Hypothalamus (tissue), 51 donors: Measurements from ENCODE around the gene POGK.
A peak's percentile ranks its signal among the peaks of the same experiment; 100 is the strongest.
"Not testable (repeated sequence)": the region's sequence is repeated elsewhere in the genome, so short reads cannot be mapped to it uniquely, and the experiment has no call there.

ENCODE experiments used
- DNase-seq, 51 donors: peaks; one replicate each; lab custom pipeline; 2025; lab: John Stamatoyannopoulos, UW

Gene POGK, protein sequence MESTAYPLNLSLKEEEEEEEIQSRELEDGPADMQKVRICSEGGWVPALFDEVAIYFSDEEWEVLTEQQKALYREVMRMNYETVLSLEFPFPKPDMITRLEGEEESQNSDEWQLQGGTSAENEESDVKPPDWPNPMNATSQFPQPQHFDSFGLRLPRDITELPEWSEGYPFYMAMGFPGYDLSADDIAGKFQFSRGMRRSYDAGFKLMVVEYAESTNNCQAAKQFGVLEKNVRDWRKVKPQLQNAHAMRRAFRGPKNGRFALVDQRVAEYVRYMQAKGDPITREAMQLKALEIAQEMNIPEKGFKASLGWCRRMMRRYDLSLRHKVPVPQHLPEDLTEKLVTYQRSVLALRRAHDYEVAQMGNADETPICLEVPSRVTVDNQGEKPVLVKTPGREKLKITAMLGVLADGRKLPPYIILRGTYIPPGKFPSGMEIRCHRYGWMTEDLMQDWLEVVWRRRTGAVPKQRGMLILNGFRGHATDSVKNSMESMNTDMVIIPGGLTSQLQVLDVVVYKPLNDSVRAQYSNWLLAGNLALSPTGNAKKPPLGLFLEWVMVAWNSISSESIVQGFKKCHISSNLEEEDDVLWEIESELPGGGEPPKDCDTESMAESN

GRCh38 chr1:166838766-166839599, at the start of gene POGK:
Gene POGK, plus strand, starts transcription at chr1:166839475. Its CDS starts 1,482 bp downstream, at chr1:166840957.
- DNase-seq, result peak; percentile 39 to 95 (median 89)

GRCh38 chr1:166796620-166797236, 42.5 kb upstream of the POGK start:
- no peak for DNase-seq

DNA sequence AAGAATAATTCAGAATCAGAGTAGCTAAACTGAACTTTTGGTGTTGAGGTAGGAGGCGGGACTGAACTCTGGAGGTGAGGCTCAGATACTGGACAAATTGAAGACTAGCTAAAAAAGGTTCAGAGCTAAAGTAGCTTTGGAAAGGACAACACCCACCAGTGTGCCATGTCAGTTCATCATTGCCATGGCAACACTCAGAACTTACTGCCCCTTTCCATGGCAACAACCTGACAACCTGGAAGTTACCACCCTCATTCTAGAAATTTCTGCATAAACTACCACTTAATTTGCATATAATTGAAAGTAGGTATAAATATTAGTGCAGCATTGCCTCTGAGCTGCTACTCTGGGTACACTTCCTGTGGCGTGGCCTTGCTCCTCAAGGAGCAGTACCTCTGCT, 30.3 kb upstream of the POGK start:
- DNase-seq, result no peak

DNA sequence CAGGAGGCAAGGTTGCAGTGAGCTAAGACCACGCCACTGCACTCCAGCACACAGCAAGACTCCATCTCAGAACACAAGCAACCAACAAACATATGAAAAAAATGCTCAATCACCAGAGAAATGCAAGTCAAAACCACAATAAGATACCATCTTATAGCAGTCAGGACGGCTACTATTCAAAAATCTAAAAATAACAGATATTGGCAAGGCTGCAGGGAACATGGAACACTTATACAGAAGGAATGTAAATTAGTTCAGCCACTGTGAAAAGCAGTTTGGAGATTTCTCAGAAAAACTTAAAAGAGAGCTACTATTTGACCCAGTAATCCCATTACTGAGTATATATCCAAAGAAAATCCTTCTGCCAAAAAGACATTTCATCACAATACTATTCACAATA, 27.6 kb upstream of the POGK start:
- no peak for DNase-seq

DNA sequence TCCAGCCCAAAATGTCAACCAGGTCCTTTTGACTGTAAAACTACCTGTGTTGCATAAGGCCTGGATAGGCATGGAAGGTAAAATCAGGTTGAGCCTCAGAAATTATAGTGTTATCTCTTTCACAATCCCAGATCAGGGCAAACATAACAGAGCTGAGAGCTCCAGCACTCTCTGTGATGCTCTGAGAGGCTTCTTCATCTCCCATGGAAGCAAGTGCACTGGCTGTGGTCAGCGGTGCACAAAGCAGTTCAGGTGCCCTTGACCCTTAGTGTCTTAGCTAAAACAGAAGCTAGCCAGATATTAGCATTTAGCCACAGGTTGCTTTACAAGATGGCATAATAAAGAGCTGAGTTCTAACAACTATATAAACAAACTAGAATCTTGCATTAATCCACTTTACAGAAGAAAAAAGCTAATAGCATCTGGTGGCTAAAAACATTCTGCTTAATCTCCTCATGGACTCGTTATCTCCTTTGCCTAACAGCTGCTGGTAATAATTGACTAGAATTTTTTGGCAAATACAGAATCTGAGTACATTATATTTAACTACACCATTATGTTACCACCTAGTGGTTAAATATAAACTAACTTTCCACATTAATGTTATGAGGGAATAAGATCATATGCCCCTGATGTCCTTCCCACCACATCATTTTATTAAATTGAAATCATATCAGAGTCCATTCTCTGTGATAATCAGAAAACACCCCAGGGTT, 25.6 kb upstream of the POGK start:
- DNase-seq, result no peak

DNA sequence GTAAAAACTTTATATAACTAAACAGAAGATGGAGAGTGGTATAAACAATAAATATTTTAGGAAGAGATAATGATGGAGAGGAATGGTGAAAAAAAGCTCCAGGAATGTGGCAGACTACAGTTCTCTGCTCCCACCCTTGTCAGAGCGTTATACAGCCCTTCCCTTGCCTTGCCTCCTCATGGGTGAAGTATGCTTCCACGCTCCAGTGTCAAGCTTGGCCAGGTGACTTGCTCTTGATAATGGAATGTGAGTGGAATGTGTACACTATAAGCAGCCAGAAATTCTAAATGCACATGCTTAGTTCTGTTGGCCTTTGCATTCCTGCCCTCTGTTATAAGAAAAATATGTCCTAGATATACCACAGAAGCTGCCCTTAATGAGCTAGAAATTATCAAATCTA, 24.7 kb upstream of the POGK start:
- DNase-seq, result no peak

DNA sequence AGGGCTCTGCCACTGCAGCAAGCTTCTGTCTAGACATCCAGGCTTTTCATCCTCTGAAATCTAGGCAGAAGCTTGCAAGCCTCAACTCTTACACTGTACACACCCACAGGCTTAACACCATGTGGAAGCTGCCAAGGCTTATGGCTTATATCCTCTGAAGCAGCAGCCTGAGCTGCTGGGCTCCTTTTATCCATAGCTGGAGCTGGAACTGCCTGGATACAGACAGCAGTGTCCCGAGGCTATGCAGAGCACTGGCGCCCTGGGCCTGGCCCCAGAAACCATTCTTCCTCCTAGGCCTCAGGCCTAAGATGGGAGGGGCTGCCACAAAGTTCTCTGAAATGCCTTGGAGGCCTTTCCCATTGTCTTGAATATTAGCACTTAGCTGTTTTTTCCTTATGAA, 19.3 kb upstream of the POGK start:
- DNase-seq, result no peak

DNA sequence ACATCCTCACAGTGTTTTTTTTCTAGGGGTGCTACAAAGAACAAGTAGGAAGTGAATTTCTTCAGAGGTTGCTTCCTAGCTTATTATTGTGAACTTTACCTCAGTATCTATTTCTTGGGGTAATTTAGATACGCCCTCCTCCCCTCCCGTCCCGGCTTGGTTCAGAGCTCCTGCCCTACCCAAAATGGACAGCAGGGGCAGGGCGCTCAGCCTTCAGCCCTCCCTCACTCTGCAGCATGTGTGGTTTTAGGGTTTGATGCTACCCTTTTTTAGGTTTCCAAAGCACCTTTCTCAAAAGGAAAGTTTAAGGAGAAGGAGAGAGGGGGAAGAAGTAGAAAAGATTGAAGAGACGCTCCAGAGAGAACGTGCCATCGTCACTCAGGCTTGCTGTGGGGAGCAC, 16.9 kb upstream of the POGK start:
- DNase-seq, result no peak

GRCh38 chr1:166827426-166827825, 11.8 kb upstream of the POGK start:
- DNase-seq, result no peak

DNA sequence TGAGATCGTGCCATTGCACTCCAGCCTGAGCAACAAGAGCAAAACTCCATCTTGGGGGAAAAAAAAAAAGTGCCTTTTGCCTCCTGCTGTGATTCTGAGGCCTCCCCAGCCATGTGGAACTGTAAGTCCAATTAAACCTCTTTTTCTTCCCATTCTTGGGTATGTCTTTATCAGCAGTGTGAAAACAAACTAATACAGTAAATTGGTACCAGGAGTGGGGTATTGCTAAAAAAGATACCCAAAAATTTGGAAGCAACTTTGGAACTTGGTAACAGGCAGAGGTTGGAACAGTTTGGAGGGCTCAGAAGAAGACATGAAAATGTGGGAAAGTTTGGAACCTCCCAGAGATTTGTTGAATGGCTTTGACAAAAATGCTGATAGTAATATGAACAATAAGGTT, 9.5 kb upstream of the POGK start:
- not testable (repeated sequence) for DNase-seq

GRCh38 chr1:166836733-166837132, 2.5 kb upstream of the POGK start:
- DNase-seq, result no peak

GRCh38 chr1:166839600-166840308, 479 bp downstream of the POGK start:
- DNase-seq, result peak in 25 of 51 donors; percentile 17 to 68 (median 34)

DNA sequence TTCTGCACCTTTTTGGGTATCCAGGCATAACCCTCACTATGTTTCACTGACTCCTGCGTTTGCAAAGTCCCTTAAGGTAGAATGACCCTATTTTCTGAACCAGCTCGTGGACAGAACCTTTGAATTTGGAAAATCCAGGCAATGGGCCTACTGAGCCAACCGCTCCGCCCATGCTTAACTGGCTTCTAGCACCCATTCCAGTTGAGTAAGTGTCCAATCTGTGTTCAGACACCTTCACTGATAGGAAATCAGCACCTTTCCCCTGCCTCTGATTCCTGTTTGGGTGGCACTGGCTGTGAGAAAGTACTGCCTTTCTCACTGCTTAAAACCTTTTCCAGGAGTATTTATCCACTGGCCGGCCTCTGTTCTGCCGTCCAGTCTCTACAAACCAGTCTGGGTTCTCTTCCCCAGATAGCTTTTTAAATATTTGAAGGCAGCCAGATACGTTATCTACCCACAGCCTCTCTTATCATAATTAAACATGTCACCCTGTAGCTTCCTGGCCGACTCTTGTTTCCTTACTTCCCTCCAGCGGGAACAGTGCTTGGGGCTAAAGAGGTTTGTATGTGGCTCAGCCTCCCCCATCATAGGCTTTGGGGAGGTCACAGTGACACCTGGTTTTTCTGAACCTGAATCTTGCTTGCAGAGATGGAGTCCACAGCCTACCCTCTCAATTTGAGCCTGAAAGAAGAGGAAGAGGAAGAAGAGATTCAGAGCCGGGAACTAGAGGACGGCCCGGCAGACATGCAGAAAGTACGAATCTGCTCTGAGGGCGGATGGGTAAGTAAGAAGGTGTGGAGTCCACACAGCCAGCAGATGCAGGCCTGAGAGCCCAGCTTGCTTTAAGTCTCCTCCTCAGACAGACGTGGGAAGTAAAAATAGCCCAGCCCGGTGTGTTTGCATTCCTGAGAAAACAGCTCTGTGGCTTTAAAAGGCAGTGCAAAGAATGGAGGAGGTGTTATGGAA, 1.3 kb downstream of the POGK start:
- DNase-seq, result peak in 2 of 51 donors; percentile 7 to 28

- no peak for DNase-seq
These were observed 4.0 kb downstream of the POGK start for GRCh38 chr1:166843322-166843721.

DNA sequence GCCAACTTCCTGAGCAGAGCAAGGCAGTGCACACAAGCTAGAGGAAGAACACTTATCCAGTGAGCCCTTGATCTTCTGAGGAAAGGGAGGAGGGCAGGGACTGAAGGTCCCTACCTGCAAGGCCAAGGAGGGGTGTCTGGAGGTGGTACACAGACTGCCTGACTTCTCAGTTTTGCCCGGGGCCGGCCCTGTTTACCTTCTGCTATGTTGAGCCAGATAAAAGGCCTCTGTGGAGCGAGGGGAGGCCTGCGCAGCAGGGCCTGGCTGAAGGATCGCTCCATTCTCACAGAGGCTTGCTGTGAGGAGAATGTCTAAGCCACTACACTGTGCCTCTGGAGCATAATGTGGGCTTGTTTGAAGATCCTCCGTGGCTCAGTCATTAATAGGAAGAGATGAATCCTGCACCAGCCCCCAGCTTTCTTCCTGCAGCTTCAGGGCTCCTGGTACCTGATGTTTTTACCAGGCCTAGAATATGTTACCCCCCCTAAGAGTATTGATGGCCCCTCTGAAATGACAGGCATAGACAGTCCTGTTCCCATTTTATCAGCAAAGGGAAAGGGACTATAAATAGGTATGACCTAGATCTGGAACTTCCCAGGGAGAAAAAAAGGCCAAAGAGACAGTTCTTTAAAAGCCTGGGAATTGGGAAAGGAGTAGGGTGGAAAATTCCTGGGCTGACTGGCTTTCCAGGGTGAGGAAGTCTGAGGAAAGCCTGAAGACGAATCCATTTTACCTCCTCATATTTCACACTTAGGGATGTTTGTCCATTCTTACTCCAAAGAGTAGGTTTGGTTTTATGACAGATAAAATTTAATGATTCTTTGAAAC, 4.7 kb downstream of the POGK start:
- DNase-seq, result peak in 29 of 51 donors; percentile 9 to 72 (median 34)

DNA sequence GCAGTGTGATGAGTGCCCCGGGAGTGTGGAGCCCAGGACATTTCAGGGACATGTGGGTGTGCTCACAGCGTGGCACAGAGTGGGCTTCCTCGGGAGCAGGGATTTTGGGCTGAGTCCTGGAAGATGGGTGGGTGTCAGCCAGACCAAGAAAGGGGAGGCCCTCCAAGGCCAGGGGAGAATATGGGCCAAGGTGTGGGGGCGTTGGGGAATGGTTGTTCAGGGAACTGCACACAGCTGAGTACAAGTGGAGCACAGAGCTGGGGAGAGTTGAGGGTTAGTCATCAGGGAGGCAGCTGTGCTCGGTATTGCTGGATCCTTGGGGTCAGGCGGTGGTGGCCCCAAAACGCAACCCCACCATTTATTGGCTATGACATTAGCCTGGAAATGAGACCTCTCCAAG, 5.5 kb downstream of the POGK start:
- no peak for DNase-seq

GRCh38 chr1:166848193-166848592, 8.9 kb downstream of the POGK start:
- DNase-seq, result no peak

GRCh38 chr1:166849135-166849534, 9.9 kb downstream of the POGK start:
- no peak for DNase-seq
